H1 (cell line): ENCODE results near the gene NUP62CL. TPM values are rescaled to one million over a fixed set of nuclear protein-coding genes. Genes with fewer than 3 reads are reported as not detected.
"Not testable (repeated sequence)": the region's sequence is repeated elsewhere in the genome, so short reads cannot be mapped to it uniquely, and the experiment has no call there.

Experiments
- CTCF ChIA-PET: fragments of 300-600 bp; sonication (Branson Sonifier 250); formaldehyde crosslinking; loops from one replicate; lab custom pipeline; 2021; ENCODE audit not compliant: partially characterized antibody; lab: Charles Lee
- POLR2A ChIA-PET: fragments of 300-600 bp; sonication (Branson Sonifier 250); formaldehyde crosslinking; loops from one replicate; lab custom pipeline; 2021; ENCODE audit warnings: inconsistent platforms; ENCODE audit not compliant: partially characterized antibody; lab: Charles Lee
- DNase-seq, 2 experiments: peaks; one replicate each; pipeline versions ENCODE4 v3.0.0 to v3.0.0-alpha.2; 2010 to 2022; ENCODE audit warnings: low spot score in 2 of 2, low read depth in 1 of 2, mixed read lengths in 1 of 2
- FAIRE-seq: peaks from 2 replicates; lab custom pipeline; 2011; peaks lifted over from hg19 to GRCh38; lab: Jason Lieb, UNC
- H2AFZ ChIP-seq: 2 replicates; pipeline ENCODE4 v1.8.1; 2012; ENCODE audit warnings: low read length, inconsistent platforms
- H2AK5ac ChIP-seq: 2 replicates; pipeline ENCODE4 v1.6.1; 2013; ENCODE audit warnings: low read depth, low read length
- H2BK120ac ChIP-seq: replicated peaks from 2 replicates; pipeline ENCODE3; 2013; ENCODE audit warnings: low read depth, low read length, inconsistent platforms
- H2BK12ac ChIP-seq: 2 replicates; pipeline ENCODE4 v1.6.1; 2013; ENCODE audit warnings: low read depth, low read length
- H2BK15ac ChIP-seq: 2 replicates; pipeline ENCODE4 v1.6.1; 2013; ENCODE audit warnings: low read length
- H2BK20ac ChIP-seq: 2 replicates; pipeline ENCODE4 v1.6.1; 2013; ENCODE audit warnings: low read length
- H2BK5ac ChIP-seq: 2 replicates; pipeline ENCODE4 v1.6.1; 2013; ENCODE audit warnings: low read depth, low read length
- H3K14ac ChIP-seq: 2 replicates; pipeline ENCODE4 v1.6.1; 2013; ENCODE audit warnings: inconsistent platforms; ENCODE audit not compliant: insufficient read length
- H3K18ac ChIP-seq: 2 replicates; pipeline ENCODE4 v1.6.1; 2013; ENCODE audit warnings: low read length; ENCODE audit errors: extremely low read depth
- H3K23ac ChIP-seq: 2 replicates; pipeline ENCODE4 v1.6.1; 2013; ENCODE audit warnings: inconsistent platforms; ENCODE audit not compliant: insufficient read length
- H3K23me2 ChIP-seq: 2 replicates; pipeline ENCODE4 v1.6.1; 2013; ENCODE audit warnings: low read depth, low read length
- H3K27ac ChIP-seq: 2 replicates; pipeline ENCODE4 v1.6.1; 2011; ENCODE audit warnings: low read depth, low read length, inconsistent platforms
- H3K27me3 ChIP-seq, 4 experiments: replicated peaks in 1 of 4; 1 replicate in 1 of 4; 2 replicates in 3 of 4; pipeline versions ENCODE4 v1.6.1 to v1.8.1; 2011 to 2013; ENCODE audit warnings: low read length in 3 of 4, mild to moderate bottlenecking in 3 of 4, inconsistent platforms in 2 of 4, mixed read lengths in 2 of 4, moderate library complexity in 1 of 4; ENCODE audit not compliant: control insufficient read depth in 3 of 4, insufficient read depth in 3 of 4; ENCODE audit errors: extremely low read depth in 1 of 4
- H3K36me3 ChIP-seq, 4 experiments: 2 replicates each; pipeline versions ENCODE4 v1.6.1 to v1.8.1; 2011 to 2013; ENCODE audit warnings: mild to moderate bottlenecking in 4 of 4, low read length in 3 of 4, moderate library complexity in 2 of 4, control low read depth in 1 of 4, inconsistent platforms in 1 of 4; ENCODE audit not compliant: insufficient read depth in 4 of 4, control insufficient read depth in 2 of 4
- H3K4ac ChIP-seq: replicated peaks from 2 replicates; pipeline ENCODE3; 2013; ENCODE audit warnings: low read length, low read depth, mixed read lengths, inconsistent platforms; ENCODE audit not compliant: insufficient read length
- H3K4me1 ChIP-seq, 4 experiments: replicated peaks in 1 of 4; 1 replicate in 1 of 4; 2 replicates in 3 of 4; pipeline versions ENCODE4 v1.6.1 to v1.8.1; 2011 to 2013; ENCODE audit warnings: low read length in 3 of 4, inconsistent platforms in 2 of 4, mixed read lengths in 1 of 4; ENCODE audit not compliant: insufficient read depth in 4 of 4, control insufficient read depth in 3 of 4
- H3K4me2 ChIP-seq, 2 experiments: 2 replicates each; pipeline versions ENCODE4 v1.6.1 to v1.8.1; 2011 to 2013; ENCODE audit warnings: low read depth in 2 of 2, low read length in 2 of 2, control low read depth in 1 of 2, inconsistent platforms in 1 of 2, mild to moderate bottlenecking in 1 of 2; ENCODE audit not compliant: insufficient read depth in 1 of 2
- H3K4me3 ChIP-seq, 4 experiments: fragments of 200-600, 300-600 bp in 1 of 4; sonication (generic), shearing (Covaris generic), sonication (Bioruptor Twin) in 1 of 4; 2 replicates each; pipeline versions ENCODE4 v1.5.1 to v1.8.1; 2011 to 2016; ENCODE audit warnings: low read length in 4 of 4, low read depth in 3 of 4, control low read depth in 2 of 4, inconsistent platforms in 2 of 4, mild to moderate bottlenecking in 2 of 4, mixed read lengths in 1 of 4, moderate library complexity in 1 of 4; ENCODE audit not compliant: insufficient read depth in 2 of 4; ENCODE audit errors: extremely low read depth in 1 of 4
- H3K56ac ChIP-seq: replicated peaks from 2 replicates; pipeline ENCODE3; 2013; ENCODE audit warnings: low read depth, mild to moderate bottlenecking, mixed read lengths, low read length, inconsistent platforms; ENCODE audit not compliant: insufficient read length
- H3K79me1 ChIP-seq: 2 replicates; pipeline ENCODE4 v1.6.1; 2013; ENCODE audit warnings: low read depth, low read length, control low read depth
- H3K79me2 ChIP-seq, 2 experiments: 2 replicates each; pipeline versions ENCODE4 v1.6.1 to v1.8.1; 2012 to 2013; ENCODE audit warnings: low read length in 2 of 2, mild to moderate bottlenecking in 2 of 2, inconsistent platforms in 1 of 2; ENCODE audit not compliant: insufficient read depth in 2 of 2, control insufficient read depth in 1 of 2
- H3K9ac ChIP-seq, 4 experiments: replicated peaks in 1 of 4; 1 replicate in 1 of 4; 2 replicates in 3 of 4; pipeline versions ENCODE4 v1.6.1 to v1.8.1; 2011 to 2013; ENCODE audit warnings: low read depth in 3 of 4, low read length in 3 of 4, control low read depth in 2 of 4, mild to moderate bottlenecking in 2 of 4, moderate library complexity in 2 of 4, inconsistent platforms in 1 of 4; ENCODE audit errors: extremely low read depth in 1 of 4
- H3K9me3 ChIP-seq, 2 experiments: 2 replicates each; pipeline versions ENCODE4 v1.6.1 to v1.8.1; 2012 to 2013; ENCODE audit warnings: mild to moderate bottlenecking in 2 of 2, moderate library complexity in 2 of 2, control low read depth in 1 of 2, inconsistent platforms in 1 of 2, low read depth in 1 of 2, low read length in 1 of 2, mixed read lengths in 1 of 2; ENCODE audit not compliant: insufficient read depth in 2 of 2
- H4K20me1 ChIP-seq, 2 experiments: replicated peaks in 1 of 2; 2 replicates each; pipeline versions ENCODE3 to v1.8.1; 2011 to 2013; ENCODE audit warnings: inconsistent platforms in 2 of 2, low read length in 2 of 2, mild to moderate bottlenecking in 1 of 2; ENCODE audit not compliant: insufficient read depth in 2 of 2, control insufficient read depth in 1 of 2
- H4K5ac ChIP-seq: 2 replicates; pipeline ENCODE4 v1.6.1; 2013; ENCODE audit warnings: low read length, low read depth, mixed read lengths, inconsistent platforms; ENCODE audit not compliant: insufficient read length
- H4K8ac ChIP-seq: 2 replicates; pipeline ENCODE4 v1.8.0; 2013; ENCODE audit warnings: mild to moderate bottlenecking, moderate library complexity, low read length, inconsistent platforms; ENCODE audit not compliant: insufficient read depth; ENCODE audit errors: extremely low read depth
- H4K91ac ChIP-seq: replicated peaks from 2 replicates; pipeline ENCODE3; 2013; ENCODE audit warnings: low read length, mixed read lengths, inconsistent platforms; ENCODE audit not compliant: insufficient read length
- WGBS, 2 experiments: shearing (Covaris generic) in 1 of 2; methylation state at CpG; one replicate each; pipeline versions ENCODE4 v1.1.6 to v1.1.7; 2013 to 2015; ENCODE audit warnings: low lambda C conversion rate in 2 of 2, mixed read lengths in 2 of 2, inconsistent platforms in 1 of 2, low coverage in 1 of 2, missing lambda C conversion rate in 1 of 2; ENCODE audit not compliant: insufficient replicate concordance in 2 of 2, insufficient coverage in 1 of 2, insufficient read length in 1 of 2; ENCODE audit errors: extremely low coverage in 1 of 2, missing lambda C conversion rate in 1 of 2; 5-methylcytosine and 5-hydroxymethylcytosine counted together
- polyA plus RNA-seq, 7 experiments: library from polyadenylated mRNA; depleted of rRNA in 3 of 7; stranded (reverse) in 5 of 7; unstranded in 2 of 7; fragments of >200 nt in 5 of 7; fragments of 200-250 nt in 2 of 7; gene quantifications; 1 replicate in 5 of 7; 2 replicates in 1 of 7; 4 replicates in 1 of 7; pipeline versions ENCODE4 v1.2.1 to v1.2.3, GENCODE V29; 2011 to 2013; ENCODE audit warnings: missing spikeins in 2 of 7, mixed read lengths in 2 of 7
- total RNA-seq: library from RNA; stranded (reverse); fragmentation: NEBNext Ultra II Directional; extraction: Animal tissue kit (Norgen Biotek cat#: 25700); gene quantifications from 2 replicates; pipeline ENCODE4 v1.2.1, GENCODE V29; 2021

NUP62CL gene
- total and polyA plus RNA-seq, 2 of the 8 experiments (the other 6 are each of a cell fraction or from before 2014, with no cell fraction given): 3.3 to 6.2 TPM

- H3K9me3 ChIP-seq, H3K9ac ChIP-seq, H3K4me2 ChIP-seq, H2BK120ac ChIP-seq, H3K27ac ChIP-seq, H3K36me3 ChIP-seq, H3K4me1 ChIP-seq, H2AFZ ChIP-seq, H2AK5ac ChIP-seq, H3K4ac ChIP-seq, H2BK15ac ChIP-seq, H2BK5ac ChIP-seq, H4K5ac ChIP-seq, H3K4me3 ChIP-seq, H4K20me1 ChIP-seq, H4K91ac ChIP-seq, H3K27me3 ChIP-seq, DNase-seq, H4K8ac ChIP-seq, H3K18ac ChIP-seq, H3K23me2 ChIP-seq, POLR2A ChIA-PET, CTCF ChIA-PET, H3K79me1 ChIP-seq, H3K79me2 ChIP-seq, H3K23ac ChIP-seq, FAIRE-seq, H2BK12ac ChIP-seq, H3K56ac ChIP-seq, H3K14ac ChIP-seq, H2BK20ac ChIP-seq: not testable (repeated sequence)
- WGBS, 2 experiments: no CpG with 5 or more reads among the region's 4 CpGs
Measured at GRCh38 chrX:107157618-107158017, 48.6 kb downstream of the NUP62CL start.
